Ishikawa (cell line): ENCODE measurements around the gene PDE1C.

Experiments
- EGR1 ChIP-seq: IDR thresholded peaks from 2 replicates; pipeline ENCODE4 v1.6.1; 2012
- EP300 ChIP-seq: IDR thresholded peaks from 2 replicates; pipeline ENCODE4 v1.6.1; 2012; ENCODE audit warnings: borderline replicate concordance
- NFIC ChIP-seq: IDR thresholded peaks from 2 replicates; pipeline ENCODE4 v1.6.1; 2012
- YY1 ChIP-seq: IDR thresholded peaks from 2 replicates; pipeline ENCODE4 v1.6.1; 2012; ENCODE audit warnings: low read depth
- TF ChIP-seq, protein P1 (sequence below): IDR thresholded peaks from 2 replicates; pipeline ENCODE4 v1.6.1; 2012
- TF ChIP-seq, protein P2 (sequence below): IDR thresholded peaks from 2 replicates; pipeline ENCODE4 v1.6.1; 2012; ENCODE audit warnings: low read depth, mild to moderate bottlenecking

DNA sequence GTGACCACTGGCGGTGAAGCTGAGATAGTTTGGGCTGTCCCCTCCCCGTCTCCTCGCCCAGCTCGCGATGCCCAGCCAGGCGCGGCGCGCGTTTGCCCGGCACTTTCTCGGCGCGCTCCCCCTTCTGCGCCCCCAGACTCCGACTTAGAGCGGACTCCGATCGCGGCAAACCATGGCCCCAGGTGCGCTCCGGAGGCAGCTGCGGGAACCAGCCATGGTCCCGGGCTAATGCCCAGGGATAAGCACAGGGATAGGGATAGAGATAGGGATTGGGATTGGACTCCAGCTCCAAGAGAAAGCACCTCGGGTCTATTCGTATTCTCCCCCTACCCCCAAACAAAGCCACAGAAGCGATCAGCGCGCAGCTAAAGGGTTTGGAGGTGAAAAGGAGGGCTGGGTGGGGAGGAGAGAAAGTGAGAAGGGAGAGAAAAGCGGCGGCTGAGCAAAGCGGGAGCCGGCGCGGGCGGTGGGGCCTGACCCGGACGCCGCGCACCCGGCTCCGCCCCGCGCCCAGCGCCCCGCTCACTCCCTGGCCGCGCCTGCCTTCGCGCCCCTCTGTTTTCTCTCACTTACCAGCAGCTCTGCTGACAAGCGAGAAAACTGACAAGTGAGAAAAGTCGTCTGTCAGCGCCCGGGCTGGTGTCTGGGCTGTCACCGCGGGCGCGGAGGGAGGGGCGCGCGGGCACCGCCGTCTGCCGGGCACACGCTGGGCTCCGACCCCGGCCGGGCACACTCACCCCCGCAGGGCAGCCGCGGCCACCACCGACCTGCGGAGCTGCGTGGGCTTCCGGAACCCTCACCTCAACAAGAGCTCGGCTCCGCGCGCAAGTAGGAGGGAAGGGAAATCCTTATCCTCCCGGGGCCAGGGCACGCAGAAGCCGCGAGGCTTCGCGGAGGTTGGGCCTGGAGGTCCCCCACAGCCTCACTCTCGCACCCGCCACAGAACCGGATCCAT is at the start of gene PDE1C:
- no peak for TF ChIP-seq EGR1
- TF ChIP-seq, protein P1, sequence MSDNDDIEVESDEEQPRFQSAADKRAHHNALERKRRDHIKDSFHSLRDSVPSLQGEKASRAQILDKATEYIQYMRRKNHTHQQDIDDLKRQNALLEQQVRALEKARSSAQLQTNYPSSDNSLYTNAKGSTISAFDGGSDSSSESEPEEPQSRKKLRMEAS, result no peak
- TF ChIP-seq YY1, result no peak
- no peak for TF ChIP-seq EP300
- no peak for TF ChIP-seq NFIC
- TF ChIP-seq, protein P2, sequence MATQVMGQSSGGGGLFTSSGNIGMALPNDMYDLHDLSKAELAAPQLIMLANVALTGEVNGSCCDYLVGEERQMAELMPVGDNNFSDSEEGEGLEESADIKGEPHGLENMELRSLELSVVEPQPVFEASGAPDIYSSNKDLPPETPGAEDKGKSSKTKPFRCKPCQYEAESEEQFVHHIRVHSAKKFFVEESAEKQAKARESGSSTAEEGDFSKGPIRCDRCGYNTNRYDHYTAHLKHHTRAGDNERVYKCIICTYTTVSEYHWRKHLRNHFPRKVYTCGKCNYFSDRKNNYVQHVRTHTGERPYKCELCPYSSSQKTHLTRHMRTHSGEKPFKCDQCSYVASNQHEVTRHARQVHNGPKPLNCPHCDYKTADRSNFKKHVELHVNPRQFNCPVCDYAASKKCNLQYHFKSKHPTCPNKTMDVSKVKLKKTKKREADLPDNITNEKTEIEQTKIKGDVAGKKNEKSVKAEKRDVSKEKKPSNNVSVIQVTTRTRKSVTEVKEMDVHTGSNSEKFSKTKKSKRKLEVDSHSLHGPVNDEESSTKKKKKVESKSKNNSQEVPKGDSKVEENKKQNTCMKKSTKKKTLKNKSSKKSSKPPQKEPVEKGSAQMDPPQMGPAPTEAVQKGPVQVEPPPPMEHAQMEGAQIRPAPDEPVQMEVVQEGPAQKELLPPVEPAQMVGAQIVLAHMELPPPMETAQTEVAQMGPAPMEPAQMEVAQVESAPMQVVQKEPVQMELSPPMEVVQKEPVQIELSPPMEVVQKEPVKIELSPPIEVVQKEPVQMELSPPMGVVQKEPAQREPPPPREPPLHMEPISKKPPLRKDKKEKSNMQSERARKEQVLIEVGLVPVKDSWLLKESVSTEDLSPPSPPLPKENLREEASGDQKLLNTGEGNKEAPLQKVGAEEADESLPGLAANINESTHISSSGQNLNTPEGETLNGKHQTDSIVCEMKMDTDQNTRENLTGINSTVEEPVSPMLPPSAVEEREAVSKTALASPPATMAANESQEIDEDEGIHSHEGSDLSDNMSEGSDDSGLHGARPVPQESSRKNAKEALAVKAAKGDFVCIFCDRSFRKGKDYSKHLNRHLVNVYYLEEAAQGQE, result no peak
